K562 (cell line): Measurements from ENCODE around the gene UBE2V1. TPM values are rescaled to one million over a fixed set of nuclear protein-coding genes. Genes with fewer than 3 reads are reported as not detected.

Experiments used
- CXXC5 ChIP-seq: fragments of 250-450 bp; sonication (Bioruptor Pico); IDR thresholded peaks from 2 replicates; pipeline ENCODE4 v1.8.0; 2022; ENCODE audit warnings: inconsistent platforms, mild to moderate bottlenecking, moderate library complexity
- GTF3C2 ChIP-seq: IDR thresholded peaks from 3 replicates; pipeline ENCODE4 v1.6.1; 2011; ENCODE audit warnings: borderline replicate concordance, mild to moderate bottlenecking, moderate library complexity; ENCODE audit not compliant: insufficient read length; ENCODE audit errors: extremely low read depth
- IRF9 ChIP-seq: fragments of 450-650 bp; IDR thresholded peaks from 2 replicates; pipeline ENCODE4 v1.6.1; 2016; ENCODE audit warnings: missing biosample characterization, missing genetic modification characterization
- LARP7 ChIP-seq: fragments of 450-650 bp; IDR thresholded peaks from 2 replicates; pipeline ENCODE4 v1.6.1; 2016
- NELFE ChIP-seq: IDR thresholded peaks from 2 replicates; pipeline ENCODE4 v1.6.1; 2011; ENCODE audit warnings: mild to moderate bottlenecking; ENCODE audit not compliant: insufficient read depth, insufficient read length
- NFYB ChIP-seq: IDR thresholded peaks from 2 replicates; pipeline ENCODE4 v1.6.1; 2011; ENCODE audit warnings: mild to moderate bottlenecking, moderate library complexity; ENCODE audit not compliant: insufficient read length; ENCODE audit errors: extremely low read depth
- TFE3 ChIP-seq: fragments of 450-650 bp; formaldehyde crosslinking; IDR thresholded peaks from 2 replicates; pipeline ENCODE4 v1.4.0; 2020; ENCODE audit warnings: mild to moderate bottlenecking, mixed read lengths
- ZNF407 ChIP-seq: fragments of 450-650 bp; IDR thresholded peaks from 2 replicates; pipeline ENCODE4 v1.6.1; 2016; ENCODE audit warnings: low read depth
- polyA plus RNA-seq, 8 experiments: library from polyadenylated mRNA; depleted of rRNA in 4 of 8; stranded (reverse) in 5 of 8; unstranded in 3 of 8; fragments of >200 nt; fragmentation: Nextera tagmentation in 2 of 8; fragmentation: Illumina TruSeq in 1 of 8; extraction: Ambion mirVana in 2 of 8; extraction: Trizol in 1 of 8; gene quantifications; 2 replicates each; pipeline versions ENCODE4 v1.2.1 to v1.2.3, GENCODE V29; 2011 to 2014; ENCODE audit warnings: inconsistent platforms in 1 of 8, missing spikeins in 1 of 8
- total RNA-seq, 7 experiments: library from RNA; depleted of rRNA in 6 of 7; stranded (reverse); fragments of >200 nt in 6 of 7; fragmentation: Illumina TruSeq in 2 of 7; extraction: Trizol in 2 of 7; gene quantifications; 2 replicates each; pipeline versions ENCODE4 v1.2.1 to v1.2.3, GENCODE V29; 2011 to 2021; ENCODE audit warnings: low replicate concordance in 1 of 7
- TF ChIP-seq, protein P1 (sequence below): fragments of 250-450 bp; sonication (Bioruptor Pico); IDR thresholded peaks from 2 replicates; pipeline ENCODE4 v1.9.0; 2021; ENCODE audit warnings: mild to moderate bottlenecking
- TF ChIP-seq, protein P2 (sequence below): sonication (generic); formaldehyde crosslinking; IDR thresholded peaks from 2 replicates; pipeline ENCODE4 v1.4.0; 2020; ENCODE audit warnings: mild to moderate bottlenecking, missing genetic modification reagents

The UBE2V1 gene
- total and polyA plus RNA-seq, 9 of the 15 experiments (the other 6 are each of a cell fraction or from before 2014, with no cell fraction given), result 93.0 to 357 (median 119) TPM

- TF ChIP-seq ZNF407 (no peak), CXXC5 (0 out of 2 replicates have a peak, but pooled peaks have one; percentile 28), GTF3C2 (no peak), IRF9 (tag) (no peak), LARP7 (no peak), NELFE (no peak), NFYB (no peak), TFE3 (CRISPR knock-in tag) (no peak)
- TF ChIP-seq, protein P1, sequence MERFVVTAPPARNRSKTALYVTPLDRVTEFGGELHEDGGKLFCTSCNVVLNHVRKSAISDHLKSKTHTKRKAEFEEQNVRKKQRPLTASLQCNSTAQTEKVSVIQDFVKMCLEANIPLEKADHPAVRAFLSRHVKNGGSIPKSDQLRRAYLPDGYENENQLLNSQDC (CRISPR knock-in tag), result no peak
- TF ChIP-seq, protein P2, sequence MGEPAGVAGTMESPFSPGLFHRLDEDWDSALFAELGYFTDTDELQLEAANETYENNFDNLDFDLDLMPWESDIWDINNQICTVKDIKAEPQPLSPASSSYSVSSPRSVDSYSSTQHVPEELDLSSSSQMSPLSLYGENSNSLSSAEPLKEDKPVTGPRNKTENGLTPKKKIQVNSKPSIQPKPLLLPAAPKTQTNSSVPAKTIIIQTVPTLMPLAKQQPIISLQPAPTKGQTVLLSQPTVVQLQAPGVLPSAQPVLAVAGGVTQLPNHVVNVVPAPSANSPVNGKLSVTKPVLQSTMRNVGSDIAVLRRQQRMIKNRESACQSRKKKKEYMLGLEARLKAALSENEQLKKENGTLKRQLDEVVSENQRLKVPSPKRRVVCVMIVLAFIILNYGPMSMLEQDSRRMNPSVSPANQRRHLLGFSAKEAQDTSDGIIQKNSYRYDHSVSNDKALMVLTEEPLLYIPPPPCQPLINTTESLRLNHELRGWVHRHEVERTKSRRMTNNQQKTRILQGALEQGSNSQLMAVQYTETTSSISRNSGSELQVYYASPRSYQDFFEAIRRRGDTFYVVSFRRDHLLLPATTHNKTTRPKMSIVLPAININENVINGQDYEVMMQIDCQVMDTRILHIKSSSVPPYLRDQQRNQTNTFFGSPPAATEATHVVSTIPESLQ, result no peak
These were observed 1.7 kb downstream of the UBE2V1 start (continued) for GRCh38 chr20:50111120-50111828.
